AG09319 (cell line): ENCODE measurements around the gene IQGAP2.
"Not testable (repeated sequence)": the region's sequence is repeated elsewhere in the genome, so short reads cannot be mapped to it uniquely, and the experiment has no call there.

Source experiments
- DNase-seq: peaks from one replicate; pipeline ENCODE4 v3.0.0-alpha.2; 2010; ENCODE audit warnings: low read depth; ENCODE audit errors: extremely low read depth
- TF ChIP-seq, protein P1 (sequence below): IDR thresholded peaks from 2 replicates; pipeline ENCODE4 v1.5.1; 2011; ENCODE audit warnings: low read depth, mild to moderate bottlenecking, inconsistent platforms, low read length, moderate library complexity

The IQGAP2 gene

GRCh38 chr5:76736679-76737556 is 333.8 kb downstream of the IQGAP2 start:
- no peak for DNase-seq
- TF ChIP-seq, protein P1, sequence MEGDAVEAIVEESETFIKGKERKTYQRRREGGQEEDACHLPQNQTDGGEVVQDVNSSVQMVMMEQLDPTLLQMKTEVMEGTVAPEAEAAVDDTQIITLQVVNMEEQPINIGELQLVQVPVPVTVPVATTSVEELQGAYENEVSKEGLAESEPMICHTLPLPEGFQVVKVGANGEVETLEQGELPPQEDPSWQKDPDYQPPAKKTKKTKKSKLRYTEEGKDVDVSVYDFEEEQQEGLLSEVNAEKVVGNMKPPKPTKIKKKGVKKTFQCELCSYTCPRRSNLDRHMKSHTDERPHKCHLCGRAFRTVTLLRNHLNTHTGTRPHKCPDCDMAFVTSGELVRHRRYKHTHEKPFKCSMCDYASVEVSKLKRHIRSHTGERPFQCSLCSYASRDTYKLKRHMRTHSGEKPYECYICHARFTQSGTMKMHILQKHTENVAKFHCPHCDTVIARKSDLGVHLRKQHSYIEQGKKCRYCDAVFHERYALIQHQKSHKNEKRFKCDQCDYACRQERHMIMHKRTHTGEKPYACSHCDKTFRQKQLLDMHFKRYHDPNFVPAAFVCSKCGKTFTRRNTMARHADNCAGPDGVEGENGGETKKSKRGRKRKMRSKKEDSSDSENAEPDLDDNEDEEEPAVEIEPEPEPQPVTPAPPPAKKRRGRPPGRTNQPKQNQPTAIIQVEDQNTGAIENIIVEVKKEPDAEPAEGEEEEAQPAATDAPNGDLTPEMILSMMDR, result no peak

DNA sequence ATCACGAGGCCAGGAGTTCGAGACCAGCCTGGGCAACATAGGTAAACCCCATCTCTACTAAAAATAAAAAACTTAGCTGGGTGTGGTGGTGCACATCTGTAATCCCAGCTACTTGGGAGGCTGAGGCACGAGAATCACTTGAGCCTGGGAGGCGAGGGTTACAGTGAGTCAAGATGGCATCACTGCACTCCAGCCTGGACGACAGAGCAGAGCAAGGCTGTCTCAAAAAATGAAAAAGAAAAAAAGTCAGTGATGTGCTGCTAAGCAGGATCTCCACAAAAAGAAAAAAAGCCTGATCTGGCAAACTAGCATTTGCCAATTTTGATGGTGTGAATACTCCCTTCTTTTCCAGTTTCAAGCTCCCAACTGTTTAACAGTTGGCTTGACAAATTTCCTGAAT is 334.8 kb downstream of the IQGAP2 start:
- DNase-seq, result no peak
- TF ChIP-seq, protein P1, result no peak

GRCh38 chr5:76741506-76741905 is 338.4 kb downstream of the IQGAP2 start:
- DNase-seq, result not testable (repeated sequence)

DNA sequence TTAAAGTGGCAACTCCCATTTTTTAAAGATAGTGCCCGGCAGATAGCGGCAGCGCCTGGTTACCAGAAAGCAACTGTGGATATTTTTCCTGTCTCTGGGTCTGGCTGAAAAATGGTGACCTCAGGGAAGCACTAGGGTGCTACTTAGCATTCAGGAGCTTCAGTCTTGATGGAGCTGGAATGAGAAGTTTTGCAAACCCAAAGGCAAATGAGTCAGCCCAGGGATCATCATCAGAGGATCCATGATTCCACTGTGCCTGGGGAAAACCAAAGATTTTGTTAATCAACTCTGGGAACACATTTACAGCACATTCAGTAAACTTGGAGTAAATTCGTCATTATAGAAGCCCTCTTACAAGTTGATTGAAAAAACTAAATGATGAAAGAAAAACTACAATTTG is 339.5 kb downstream of the IQGAP2 start:
- TF ChIP-seq, protein P1, result no peak
- no peak for DNase-seq

GRCh38 chr5:76744632-76745031 is 341.5 kb downstream of the IQGAP2 start:
- TF ChIP-seq, protein P1, result no peak
- no peak for DNase-seq

DNA sequence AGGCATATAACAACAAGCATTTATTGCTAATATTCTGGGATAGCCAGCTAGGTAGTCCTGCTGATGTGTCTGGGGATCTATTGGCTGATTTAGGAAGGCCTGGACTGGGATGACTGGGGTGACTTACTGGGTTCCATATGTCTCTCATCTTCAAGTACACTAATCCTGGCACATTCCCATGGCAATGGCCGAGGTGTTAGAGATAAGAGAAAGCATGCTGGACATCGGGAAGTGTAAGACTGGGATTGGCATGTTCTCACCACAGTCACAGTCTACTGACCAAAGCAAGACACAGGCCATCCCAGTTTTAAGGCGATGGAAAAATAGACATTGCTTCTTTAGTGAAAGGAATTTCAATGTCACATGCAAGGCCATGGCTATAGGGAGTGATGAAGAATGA is 342.6 kb downstream of the IQGAP2 start:
- DNase-seq, result no peak

GRCh38 chr5:76746677-76747076 is 343.6 kb downstream of the IQGAP2 start:
- TF ChIP-seq, protein P1, result no peak
- no peak for DNase-seq

More for the DNA sequence above, 342.6 kb downstream of the IQGAP2 start:
- TF ChIP-seq, protein P1, result no peak

DNA sequence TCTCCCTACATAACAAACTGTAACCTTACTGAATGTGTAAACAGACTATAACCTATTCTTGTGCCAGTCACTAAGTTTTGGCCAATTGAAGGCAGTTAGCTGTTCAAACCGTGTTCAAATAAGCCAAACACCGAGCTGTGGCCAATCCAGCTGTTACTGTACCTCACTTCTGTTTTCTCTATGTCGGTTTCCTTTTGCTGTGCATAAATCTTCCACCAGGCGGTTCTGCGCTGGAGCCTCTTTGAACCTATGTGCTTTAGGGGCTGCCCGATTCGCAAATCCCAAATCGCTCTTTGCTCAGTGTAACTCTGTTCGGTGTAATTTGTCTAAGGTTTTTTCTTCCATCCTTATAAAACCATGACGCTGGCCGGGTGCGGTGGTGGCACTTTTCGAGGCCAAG is 344.6 kb downstream of the IQGAP2 start:
- DNase-seq, result no peak
- TF ChIP-seq, protein P1, result no peak
